GM21515 (cell line): ENCODE results near the gene ATP2B3.

Source experiments
- ATAC-seq: cut with Tn5 transposase; IDR thresholded peaks from one replicate; pipeline ENCODE4 v1.9.1; 2021; ENCODE audit not compliant: unreplicated experiment

The ATP2B3 gene

DNA sequence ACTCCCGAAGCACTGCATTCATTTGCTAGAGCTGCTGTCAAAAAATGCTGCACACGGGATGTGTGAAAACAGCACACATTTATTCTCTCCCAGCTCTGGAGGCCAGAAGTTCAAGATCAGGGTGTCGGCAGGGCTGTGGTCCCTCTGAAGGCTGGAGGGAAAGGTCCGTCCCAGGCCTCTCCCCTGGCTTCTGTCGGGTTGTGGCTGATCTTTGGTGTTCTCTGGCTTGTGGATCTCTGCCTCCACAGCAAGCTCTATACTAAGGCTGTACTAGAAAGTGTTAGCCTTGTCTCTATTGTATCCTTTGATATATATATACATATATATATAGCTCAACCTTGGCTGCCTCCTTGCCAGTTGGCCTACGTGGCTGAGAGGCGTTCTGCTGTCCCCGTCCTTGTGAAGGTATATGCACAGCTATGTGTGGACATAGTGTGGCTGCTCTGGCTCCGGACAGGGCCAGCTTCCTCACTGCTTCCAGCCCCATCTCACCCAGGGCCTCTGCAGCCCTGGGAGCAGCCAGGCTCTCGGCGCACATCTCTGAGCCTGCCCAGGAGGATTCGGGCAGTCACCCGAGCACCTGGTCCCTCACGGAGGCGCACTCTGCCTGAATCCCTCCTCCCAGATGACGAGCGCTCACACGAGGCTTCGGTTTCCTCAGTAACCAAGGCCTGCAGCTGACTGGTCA lies 114.6 kb downstream of the ATP2B3 start:
- ATAC-seq, result no peak
